Stimulated activated CD4-positive, alpha-beta T cell treated with anti-CD3 and anti-CD28 coated beads, TNF-alpha, amount 100 ng/mL, for 24 hours (primary cell): ENCODE data around the gene INVS.
"Not testable (repeated sequence)": the region's sequence is repeated elsewhere in the genome, so short reads cannot be mapped to it uniquely, and the experiment has no call there.

ENCODE experiments used
- DNase-seq, 3 experiments: peaks; one replicate each; pipeline ENCODE4 v3.0.0-alpha.2; 2020; ENCODE audit warnings: low read depth in 3 of 3

INVS gene

GRCh38 chr9:100324594-100325200, 225.7 kb downstream of the INVS start:
- no peak for DNase-seq

GRCh38 chr9:100338736-100339135, 239.7 kb downstream of the INVS start:
- not testable (repeated sequence) for DNase-seq

DNA sequence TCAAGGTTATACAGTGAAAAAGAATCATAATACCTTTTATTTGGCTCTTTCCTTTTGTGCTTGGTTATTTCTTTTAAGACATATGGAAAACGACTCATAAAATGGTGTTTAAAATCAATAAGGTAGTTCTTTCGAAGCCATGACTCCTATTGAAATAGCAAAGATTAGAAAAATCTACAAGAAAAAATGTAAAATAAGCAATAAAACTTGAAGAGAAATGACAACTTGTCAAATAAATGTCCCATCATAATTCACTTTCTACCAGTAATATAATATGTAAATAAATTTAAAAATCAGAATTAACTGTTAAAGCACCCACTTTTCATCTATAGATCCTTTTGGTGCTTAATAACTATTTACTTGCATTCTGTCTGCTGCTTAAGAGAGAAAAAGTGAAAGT, 241.2 kb downstream of the INVS start:
- DNase-seq = no peak

DNA sequence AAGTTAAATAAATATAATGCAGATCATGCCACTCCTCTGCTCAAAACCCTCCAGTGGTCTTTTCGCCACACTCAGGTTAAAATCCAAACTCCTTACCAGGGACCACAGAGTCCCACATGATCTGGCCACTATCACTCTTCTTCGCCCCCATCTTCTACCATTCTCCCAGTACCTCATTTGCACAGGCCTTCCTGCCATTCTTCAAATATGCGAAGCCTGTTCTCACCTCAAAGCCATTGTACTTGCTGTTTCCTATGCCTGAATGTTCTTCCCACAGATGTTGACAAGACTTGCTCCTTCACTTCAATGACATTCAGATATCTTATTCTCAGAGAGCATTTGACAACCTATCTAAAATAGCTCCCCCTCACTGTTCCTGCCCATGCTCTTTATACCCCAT, 242.8 kb downstream of the INVS start:
- no peak for DNase-seq

GRCh38 chr9:100346836-100347235, 247.8 kb downstream of the INVS start:
- DNase-seq = no peak

GRCh38 chr9:100350188-100350587, 251.1 kb downstream of the INVS start:
- DNase-seq = no peak
